ENCODE data around the gene COL6A2. TPM values are rescaled to one million over a fixed set of nuclear protein-coding genes. Genes with fewer than 3 reads are reported as not detected.

COL6A2 gene
- total RNA-seq, 4 donors from 2014 or later = 88.9 to 150 (median 126) TPM

DNA sequence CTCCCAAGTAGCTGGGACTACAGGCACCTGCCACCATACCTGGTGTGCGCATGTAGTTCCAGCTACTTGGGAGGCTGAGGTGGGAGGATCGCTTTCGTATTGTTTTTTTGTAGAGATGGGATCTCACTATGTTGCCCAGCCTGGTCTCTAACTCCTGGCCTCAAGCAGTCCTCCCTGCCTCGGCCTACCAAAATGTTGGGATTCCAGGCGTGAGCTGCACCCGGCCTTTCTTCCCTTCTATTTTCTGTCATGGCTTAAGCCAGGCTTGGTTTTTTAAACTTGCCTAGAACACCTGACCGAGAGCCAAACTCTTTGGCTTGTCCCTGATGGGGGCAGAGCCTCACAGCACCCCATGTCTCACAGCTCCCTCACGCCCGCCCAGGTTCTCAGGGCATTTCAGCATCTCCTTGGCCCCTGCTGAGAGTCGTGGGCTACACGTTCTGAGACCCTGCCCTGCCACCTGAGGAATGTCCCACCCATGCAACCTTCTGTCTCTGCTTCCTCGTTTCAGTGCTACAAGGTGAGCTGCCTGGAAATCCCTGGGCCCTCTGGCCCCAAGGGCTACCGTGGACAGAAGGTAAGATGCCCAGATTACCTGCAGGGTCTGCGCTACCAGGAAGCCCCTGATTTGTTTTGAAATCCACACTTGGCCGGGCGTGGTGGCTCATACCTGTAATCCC, 15.7 kb downstream of the COL6A2 start:
- peak; percentile 41 to 61 for DNase-seq (ENCODE audit: low spot score in 2 of 2)
- H3K4me1 ChIP-seq = peaks cover 6% of the 10 kb centered on the region
- WGBS = 97% methylated on average over 10 of the region's 16 CpGs
- TF ChIP-seq POLR2A (IDR thresholded peaks at IDR 0.05) (no peak), EP300 (IDR thresholded peaks at IDR 0.05) (no peak), POLR2AphosphoS5 (IDR thresholded peaks at IDR 0.05) (no peak)
- TF ChIP-seq, protein P1, sequence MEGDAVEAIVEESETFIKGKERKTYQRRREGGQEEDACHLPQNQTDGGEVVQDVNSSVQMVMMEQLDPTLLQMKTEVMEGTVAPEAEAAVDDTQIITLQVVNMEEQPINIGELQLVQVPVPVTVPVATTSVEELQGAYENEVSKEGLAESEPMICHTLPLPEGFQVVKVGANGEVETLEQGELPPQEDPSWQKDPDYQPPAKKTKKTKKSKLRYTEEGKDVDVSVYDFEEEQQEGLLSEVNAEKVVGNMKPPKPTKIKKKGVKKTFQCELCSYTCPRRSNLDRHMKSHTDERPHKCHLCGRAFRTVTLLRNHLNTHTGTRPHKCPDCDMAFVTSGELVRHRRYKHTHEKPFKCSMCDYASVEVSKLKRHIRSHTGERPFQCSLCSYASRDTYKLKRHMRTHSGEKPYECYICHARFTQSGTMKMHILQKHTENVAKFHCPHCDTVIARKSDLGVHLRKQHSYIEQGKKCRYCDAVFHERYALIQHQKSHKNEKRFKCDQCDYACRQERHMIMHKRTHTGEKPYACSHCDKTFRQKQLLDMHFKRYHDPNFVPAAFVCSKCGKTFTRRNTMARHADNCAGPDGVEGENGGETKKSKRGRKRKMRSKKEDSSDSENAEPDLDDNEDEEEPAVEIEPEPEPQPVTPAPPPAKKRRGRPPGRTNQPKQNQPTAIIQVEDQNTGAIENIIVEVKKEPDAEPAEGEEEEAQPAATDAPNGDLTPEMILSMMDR (IDR thresholded peaks at IDR 0.05) = no peak
- no peaks in the 10 kb centered on the region for H3K9me3 ChIP-seq
- H3K27ac ChIP-seq = no peak overlapping the region
- H3K36me3 ChIP-seq = peaks cover 58% of the 10 kb centered on the region
- H3K27me3 ChIP-seq = no peaks in the 10 kb centered on the region
- H3K4me3 ChIP-seq = no peak overlapping the region

DNA sequence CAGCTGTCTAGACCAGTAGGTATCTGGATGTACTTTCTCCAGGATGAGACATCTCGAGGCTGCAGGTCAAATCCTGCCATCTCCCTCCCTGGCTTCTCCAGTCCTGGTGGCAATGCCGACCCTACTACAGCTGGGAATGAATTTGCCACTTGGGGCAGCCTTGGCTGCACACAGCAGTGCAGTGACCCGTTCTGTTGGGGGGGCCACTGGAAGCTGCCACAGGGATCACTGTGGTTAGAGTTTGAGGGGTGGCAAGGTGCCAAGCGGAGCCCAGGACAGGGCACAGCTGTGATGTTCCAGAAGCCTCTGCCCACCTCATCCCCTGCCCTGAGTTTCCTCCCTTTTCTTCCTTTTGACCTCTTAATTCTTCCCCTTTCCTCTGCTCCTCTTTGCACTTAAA, 17.1 kb downstream of the COL6A2 start:
- peak; percentile 65 to 71 for DNase-seq (ENCODE audit: low spot score in 2 of 2)
- 91% methylated on average over 4 of the region's 4 CpGs for WGBS
- no peaks in the 10 kb centered on the region for H3K9me3 ChIP-seq
- peaks cover 71% of the 10 kb centered on the region for H3K36me3 ChIP-seq
- H3K4me3 ChIP-seq = no peak overlapping the region
- no peak overlapping the region for H3K27ac ChIP-seq
- no peaks in the 10 kb centered on the region for H3K27me3 ChIP-seq
- TF ChIP-seq, protein P1 (IDR thresholded peaks at IDR 0.05) = no peak
- no peak for TF ChIP-seq POLR2AphosphoS5 (IDR thresholded peaks at IDR 0.05)
- no peak for TF ChIP-seq EP300 (IDR thresholded peaks at IDR 0.05)
- no peak for TF ChIP-seq POLR2A (IDR thresholded peaks at IDR 0.05)
- peaks cover 6% of the 10 kb centered on the region for H3K4me1 ChIP-seq

DNA sequence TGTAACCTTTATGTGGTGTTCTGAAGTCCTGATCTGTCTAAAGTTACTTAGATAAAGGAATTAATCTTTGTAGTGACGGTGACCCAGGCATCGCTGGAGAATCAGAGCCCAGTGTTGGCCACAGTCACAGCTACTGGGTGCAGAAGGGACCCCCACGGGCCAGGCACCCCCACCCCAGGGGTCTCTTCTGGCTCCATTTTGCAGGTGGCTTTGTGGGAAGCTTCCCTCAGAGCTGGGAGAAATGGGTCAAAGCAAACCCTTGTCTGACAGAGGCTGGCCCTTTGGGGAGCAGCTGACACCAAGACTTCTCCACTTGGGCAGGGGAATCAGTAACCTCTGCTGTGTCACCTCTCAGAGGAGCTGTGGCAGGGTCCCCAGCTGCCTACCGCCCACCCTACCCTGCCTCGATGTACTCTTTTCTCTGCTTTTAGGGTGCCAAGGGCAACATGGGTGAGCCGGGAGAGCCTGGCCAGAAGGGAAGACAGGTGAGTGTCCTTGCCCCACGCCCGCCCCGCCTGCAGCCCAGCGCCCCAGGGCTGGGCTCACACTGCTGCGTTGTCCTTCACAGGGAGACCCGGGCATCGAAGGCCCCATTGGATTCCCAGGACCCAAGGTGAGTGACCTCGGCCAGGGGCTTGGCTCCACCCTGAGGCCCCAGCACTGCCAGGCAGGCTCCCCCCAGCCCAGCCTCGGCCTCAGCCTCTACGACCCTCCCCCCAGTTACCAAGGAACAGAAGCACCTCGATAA, 17.7 kb downstream of the COL6A2 start:
- H3K9me3 ChIP-seq = no peaks in the 10 kb centered on the region
- peaks cover 78% of the 10 kb centered on the region for H3K36me3 ChIP-seq
- no peak overlapping the region for H3K4me3 ChIP-seq
- H3K4me1 ChIP-seq = peaks cover 6% of the 10 kb centered on the region
- no peak overlapping the region for H3K27ac ChIP-seq
- WGBS = over 99% methylated on average over 9 of the region's 17 CpGs
- no peaks in the 10 kb centered on the region for H3K27me3 ChIP-seq
- DNase-seq (ENCODE audit: low spot score in 2 of 2) = peak in 1 of 2 donors; percentile 38
- no peak for TF ChIP-seq EP300 (IDR thresholded peaks at IDR 0.05)
- TF ChIP-seq POLR2AphosphoS5 (IDR thresholded peaks at IDR 0.05) = no peak
- TF ChIP-seq, protein P1 (IDR thresholded peaks at IDR 0.05) = no peak
- TF ChIP-seq POLR2A (IDR thresholded peaks at IDR 0.05) = no peak

DNA sequence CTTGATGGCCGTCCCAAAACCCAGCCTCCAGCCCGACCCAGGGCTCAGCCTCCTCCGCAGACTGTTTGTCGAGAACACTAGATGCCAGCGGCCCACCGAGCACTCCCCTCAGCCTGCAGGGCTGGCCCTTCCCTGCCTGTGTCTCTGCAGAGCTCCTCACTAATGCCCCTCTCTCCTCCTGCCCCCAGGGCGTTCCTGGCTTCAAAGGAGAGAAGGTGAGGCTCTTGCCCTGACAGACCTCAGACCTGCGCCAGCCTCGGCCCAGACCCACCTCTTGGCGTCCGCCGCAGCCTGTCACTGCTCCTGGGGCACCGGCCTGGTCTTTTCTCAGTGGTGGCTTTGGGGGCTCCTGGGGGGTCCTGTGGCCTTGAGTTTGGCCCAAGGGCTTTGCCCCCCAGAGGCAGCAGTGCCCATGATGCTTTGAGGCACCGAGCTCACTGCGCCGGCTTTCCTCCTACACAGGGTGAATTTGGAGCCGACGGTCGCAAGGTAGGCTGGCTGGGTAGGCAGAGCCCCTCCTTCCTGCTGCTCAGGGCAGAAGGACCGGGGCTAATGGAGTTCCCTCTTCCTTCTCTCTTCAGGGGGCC, 18.4 kb downstream of the COL6A2 start:
- WGBS = 92% methylated on average over 12 of the region's 20 CpGs

More for the DNA sequence above, 18.4 kb downstream of the COL6A2 start:
- no peaks in the 10 kb centered on the region for H3K9me3 ChIP-seq
- no peak overlapping the region for H3K27ac ChIP-seq
- peak; percentile 59 to 76 for DNase-seq (ENCODE audit: low spot score in 2 of 2)
- H3K36me3 ChIP-seq = peaks cover 84% of the 10 kb centered on the region
- no peaks in the 10 kb centered on the region for H3K27me3 ChIP-seq
- no peak for TF ChIP-seq POLR2AphosphoS5 (IDR thresholded peaks at IDR 0.05)
- no peak for TF ChIP-seq EP300 (IDR thresholded peaks at IDR 0.05)
- no peak for TF ChIP-seq POLR2A (IDR thresholded peaks at IDR 0.05)
- TF ChIP-seq, protein P1 (IDR thresholded peaks at IDR 0.05) = no peak
- H3K4me3 ChIP-seq = no peak overlapping the region
- H3K4me1 ChIP-seq = peaks cover 6% of the 10 kb centered on the region

Measured in suprapubic skin (tissue), 4 donors.